Ovary (tissue), 9 donors: Measurements from ENCODE around the gene CFAP20. TPM values are rescaled to one million over a fixed set of nuclear protein-coding genes. Genes with fewer than 3 reads are reported as not detected.

ENCODE experiments used
- DNase-seq, 5 donors: peaks; one replicate each; pipeline ENCODE4 v3.0.0-alpha.2; 2019 to 2020
- H3K27ac ChIP-seq, 2 donors: fragments of 200-600 bp; one replicate each; pipeline versions ENCODE4 v1.5.1 to v1.8.0; 2019 to 2022
- H3K27me3 ChIP-seq: fragments of 200-600 bp; one replicate; pipeline ENCODE4 v1.8.0; 2022
- H3K36me3 ChIP-seq: fragments of 200-600 bp; sonication (generic); one replicate; pipeline ENCODE4 v1.5.1; 2019
- H3K4me1 ChIP-seq: one replicate; pipeline ENCODE4 v1.8.1; 2013; ENCODE audit warnings: mild to moderate bottlenecking, moderate library complexity; ENCODE audit not compliant: insufficient read depth
- H3K4me3 ChIP-seq: fragments of 200-600 bp; sonication (generic); one replicate; pipeline ENCODE4 v1.5.1; 2017
- H3K9me3 ChIP-seq, 2 donors: fragments of 200-600 bp in 1 of 2; sonication (generic) in 1 of 2; one replicate each; pipeline versions ENCODE4 v1.5.1 to v1.8.1; 2013 to 2019; ENCODE audit warnings: mild to moderate bottlenecking in 1 of 2, moderate library complexity in 1 of 2
- EP300 ChIP-seq: sonication (generic); formaldehyde crosslinking; IDR thresholded peaks from one replicate; pipeline ENCODE4 v1.6.1; 2017; ENCODE audit warnings: antibody characterized with exemption
- POLR2A ChIP-seq: fragments of 450-650 bp; IDR thresholded peaks from one replicate; pipeline ENCODE4 v1.6.1; 2017; ENCODE audit warnings: antibody characterized with exemption, mild to moderate bottlenecking, moderate library complexity
- WGBS, 3 donors: extraction: QIAGEN DNeasy Blood & Tissue Kit in 1 of 3; methylation state at CpG; one replicate each; pipeline versions ENCODE4 v1.1.5 to v1.1.7; 2013 to 2017; 5-methylcytosine and 5-hydroxymethylcytosine counted together
- intact Hi-C, 4 donors: fragments of 100-400 bp; cut with DNase I; formaldehyde crosslinking; loops; one replicate each; pipeline versions ENCODE4 v1.11.0 to v1.15.1; 2022 to 2023
- polyA plus RNA-seq, 2 donors: library from polyadenylated mRNA; stranded (reverse); fragments of 200-250 nt in 1 of 2; fragments of 350-450 nt in 1 of 2; fragmentation: Illumina TruSeq in 1 of 2; extraction: RNeasy Lipid Tissue Mini Kit (QIAGEN cat#74804) in 1 of 2; gene quantifications; one replicate each; pipeline ENCODE4 v1.2.3, GENCODE V29; 2013 to 2014
- total RNA-seq, 7 donors: library from RNA; depleted of rRNA in 2 of 7; stranded (reverse); fragments of >200 nt in 2 of 7; fragmentation: NEBNext Ultra II Directional in 3 of 7; extraction: Animal tissue kit (Norgen Biotek cat#: 25700) in 3 of 7; gene quantifications; one replicate each; pipeline versions ENCODE4 v1.1.0 to v1.2.4, GENCODE V29; 2016 to 2023
- TF ChIP-seq, protein P1 (sequence below), 3 donors: fragments of 450-650 bp in 2 of 3; fragments of 200-600 bp in 1 of 3; IDR thresholded peaks; one replicate each; pipeline versions ENCODE4 v1.5.1 to v1.8.0; 2016 to 2022; ENCODE audit warnings: antibody characterized with exemption in 3 of 3, mild to moderate bottlenecking in 1 of 3
- donor health status: DM: no; HTN: no; CAD: no; lungs with moderate emphysema.
- donor health status: DM: no; HTN: no; CAD: no.
- donor health status: Bipolar disorder and iron deficiency.
- donor health status: DM: yes; HTN: yes; CAD: no.
- donor health status: DM: no; HTN: no; CAD: no.
- donor health status: DM: yes; HTN: yes; CAD: no.

Gene CFAP20
- total and polyA plus RNA-seq, 9 donors, result 20.5 to 44.7 (median 31.7) TPM

DNA sequence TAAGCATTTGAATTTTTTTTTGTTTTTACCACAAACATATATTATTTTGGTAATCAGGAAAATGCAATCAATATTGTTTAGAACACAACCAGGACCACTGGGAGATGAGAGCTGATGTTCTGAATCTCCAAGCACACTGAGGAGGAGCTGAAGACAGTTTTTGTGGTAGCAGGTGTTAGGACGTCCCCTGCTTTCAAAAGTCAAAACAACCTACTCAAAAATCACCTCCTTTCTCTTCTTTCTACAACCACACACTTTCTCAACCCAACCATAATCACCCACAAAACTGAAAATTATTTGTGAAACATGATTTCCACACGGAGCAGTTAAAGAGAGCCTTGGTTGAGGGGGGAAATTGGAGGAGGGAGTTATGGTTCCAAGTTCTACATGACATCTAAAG is 26.7 kb upstream of the CFAP20 start:
- H3K27me3 ChIP-seq, result no peaks in the 10 kb centered on the region
- no peak overlapping the region for H3K27ac ChIP-seq
- H3K4me1 ChIP-seq, result no peaks in the 10 kb centered on the region
- no peak overlapping the region for H3K4me3 ChIP-seq
- no peaks in the 10 kb centered on the region for H3K9me3 ChIP-seq
- no peaks in the 10 kb centered on the region for H3K36me3 ChIP-seq
- TF ChIP-seq, protein P1, sequence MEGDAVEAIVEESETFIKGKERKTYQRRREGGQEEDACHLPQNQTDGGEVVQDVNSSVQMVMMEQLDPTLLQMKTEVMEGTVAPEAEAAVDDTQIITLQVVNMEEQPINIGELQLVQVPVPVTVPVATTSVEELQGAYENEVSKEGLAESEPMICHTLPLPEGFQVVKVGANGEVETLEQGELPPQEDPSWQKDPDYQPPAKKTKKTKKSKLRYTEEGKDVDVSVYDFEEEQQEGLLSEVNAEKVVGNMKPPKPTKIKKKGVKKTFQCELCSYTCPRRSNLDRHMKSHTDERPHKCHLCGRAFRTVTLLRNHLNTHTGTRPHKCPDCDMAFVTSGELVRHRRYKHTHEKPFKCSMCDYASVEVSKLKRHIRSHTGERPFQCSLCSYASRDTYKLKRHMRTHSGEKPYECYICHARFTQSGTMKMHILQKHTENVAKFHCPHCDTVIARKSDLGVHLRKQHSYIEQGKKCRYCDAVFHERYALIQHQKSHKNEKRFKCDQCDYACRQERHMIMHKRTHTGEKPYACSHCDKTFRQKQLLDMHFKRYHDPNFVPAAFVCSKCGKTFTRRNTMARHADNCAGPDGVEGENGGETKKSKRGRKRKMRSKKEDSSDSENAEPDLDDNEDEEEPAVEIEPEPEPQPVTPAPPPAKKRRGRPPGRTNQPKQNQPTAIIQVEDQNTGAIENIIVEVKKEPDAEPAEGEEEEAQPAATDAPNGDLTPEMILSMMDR (IDR thresholded peaks at IDR 0.05), result no peak
- TF ChIP-seq EP300, result no peak
- TF ChIP-seq POLR2A, result no peak
- WGBS, 3 donors, result 49 to 59% (median 58%) methylated on average over 2 of the region's 2 CpGs
- no peak for DNase-seq
- intact Hi-C loops, result no loop called here

DNA sequence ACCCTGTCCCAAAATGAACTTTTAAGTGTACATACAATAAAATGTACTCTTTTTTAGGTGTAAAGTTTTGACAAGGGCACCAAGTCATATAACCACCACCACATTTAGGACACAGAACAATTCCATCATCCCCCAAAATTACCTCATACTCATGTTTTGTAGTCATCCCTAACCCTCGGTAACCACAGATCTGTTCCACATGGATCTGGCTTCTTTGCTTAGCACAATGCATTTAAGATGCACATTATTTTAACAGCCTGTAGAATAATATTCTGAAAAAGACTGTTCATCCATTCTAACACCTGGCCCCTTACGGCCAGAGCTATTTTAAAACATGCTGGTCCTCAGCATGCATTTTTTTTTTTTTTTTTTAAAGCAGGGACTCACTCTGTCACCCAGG is 25.2 kb upstream of the CFAP20 start:
- DNase-seq, result no peak
- H3K9me3 ChIP-seq, result no peaks in the 10 kb centered on the region
- H3K4me1 ChIP-seq, result no peaks in the 10 kb centered on the region
- intact Hi-C loops, result no loop called here
- no peak overlapping the region for H3K27ac ChIP-seq
- TF ChIP-seq, protein P1 (IDR thresholded peaks at IDR 0.05), result no peak
- TF ChIP-seq POLR2A (no peak), EP300 (no peak)
- no peak overlapping the region for H3K4me3 ChIP-seq
- no peaks in the 10 kb centered on the region for H3K27me3 ChIP-seq
- H3K36me3 ChIP-seq, result no peaks in the 10 kb centered on the region
- 74 to 82% (median 80%) methylated on average over 2 of the region's 2 CpGs for WGBS, 3 donors

DNA sequence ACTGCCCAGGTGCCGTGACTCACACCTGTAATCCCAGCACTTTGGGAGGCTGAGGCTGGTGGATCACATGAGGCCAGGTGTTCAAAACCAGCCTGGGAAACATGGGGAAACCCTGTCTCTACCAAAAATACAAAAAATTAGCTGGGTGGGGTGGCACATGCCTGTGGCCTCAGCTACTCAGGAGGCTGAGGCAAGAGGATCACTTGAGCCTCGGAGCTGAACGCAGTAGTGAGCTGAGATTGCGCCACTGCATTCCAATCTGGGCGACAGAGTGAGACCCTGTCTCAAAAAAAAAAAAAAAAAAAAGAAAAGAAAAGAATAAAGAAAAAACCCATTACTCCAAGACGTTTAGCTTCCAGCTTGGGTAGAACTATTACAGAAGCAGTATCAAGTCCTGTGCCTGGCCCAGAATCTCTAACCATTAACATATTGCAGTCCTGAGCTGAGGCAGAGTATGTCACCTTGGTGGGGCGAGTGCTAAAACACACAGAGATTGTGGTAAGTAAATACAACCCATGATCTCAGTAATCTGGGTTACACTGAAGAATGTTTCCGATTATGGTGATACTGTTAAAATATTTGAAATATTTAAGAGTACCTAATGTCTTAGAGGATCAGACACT is 23.2 kb upstream of the CFAP20 start:
- Histone ChIP-seq H3K27ac (no peak overlapping the region), H3K27me3 (no peaks in the 10 kb centered on the region), H3K4me3 (no peak overlapping the region), H3K9me3 (no peaks in the 10 kb centered on the region), H3K4me1 (no peaks in the 10 kb centered on the region), H3K36me3 (no peaks in the 10 kb centered on the region)
- intact Hi-C loops, result no loop called here
- 73 to 78% (median 76%) methylated on average over 8 of the region's 8 CpGs for WGBS, 3 donors
- DNase-seq, result no peak
- TF ChIP-seq EP300, result no peak
- TF ChIP-seq, protein P1 (IDR thresholded peaks at IDR 0.05), result no peak
- TF ChIP-seq POLR2A, result no peak

DNA sequence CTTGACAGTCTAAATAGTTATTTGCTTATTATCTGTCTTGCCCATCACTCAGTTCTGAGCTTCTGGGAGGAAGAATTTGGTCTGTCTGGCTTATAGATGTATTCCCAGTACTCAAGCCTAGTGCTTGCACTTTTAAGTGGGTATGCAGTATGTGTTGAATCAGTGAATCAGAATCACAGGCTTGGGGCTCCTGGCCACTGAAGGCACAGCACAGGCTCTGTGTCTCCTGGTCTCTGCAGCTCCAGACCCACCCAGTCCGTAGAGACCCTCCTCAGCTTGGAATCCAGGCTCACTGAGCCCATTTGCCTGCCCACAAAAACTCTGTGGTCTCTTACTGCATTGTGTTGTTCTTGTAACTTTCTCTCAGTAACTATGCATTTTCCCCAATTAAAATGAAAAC is 19.3 kb upstream of the CFAP20 start:
- WGBS, 3 donors, result 82 to 95% (median 90%) methylated on average over 1 of the region's 1 CpG
- H3K4me3 ChIP-seq, result no peak overlapping the region
- intact Hi-C loops, result no loop called here

More for the DNA sequence above, 19.3 kb upstream of the CFAP20 start:
- Histone ChIP-seq H3K36me3 (no peaks in the 10 kb centered on the region), H3K9me3 (no peaks in the 10 kb centered on the region), H3K27me3 (no peaks in the 10 kb centered on the region), H3K27ac (no peak overlapping the region), H3K4me1 (no peaks in the 10 kb centered on the region)
- DNase-seq, result no peak
- TF ChIP-seq EP300 (no peak), POLR2A (no peak)
- TF ChIP-seq, protein P1 (IDR thresholded peaks at IDR 0.05), result no peak
